Prostate gland (tissue), 2 donors: ENCODE results near the gene STK16.

Experiments used
- POLR2A ChIP-seq: fragments of 450-650 bp; IDR thresholded peaks from one replicate; pipeline ENCODE4 v1.6.1; 2016; ENCODE audit warnings: antibody characterized with exemption, mild to moderate bottlenecking
- POLR2AphosphoS5 ChIP-seq: sonication (generic); formaldehyde crosslinking; IDR thresholded peaks from one replicate; pipeline ENCODE4 v1.6.1; 2017; ENCODE audit warnings: antibody characterized with exemption
- TF ChIP-seq, protein P1 (sequence below), 4 experiments: fragments of 200-600 bp in 2 of 4; fragments of 450-650 bp in 2 of 4; sonication (generic) in 2 of 4; IDR thresholded peaks; 1 replicate in 3 of 4; 2 replicates in 1 of 4; pipeline ENCODE4 v1.5.1; 2016 to 2019; ENCODE audit warnings: antibody characterized with exemption in 4 of 4, mild to moderate bottlenecking in 2 of 4, moderate library complexity in 2 of 4

GRCh38 chr2:219285894-219286425 lies 40.7 kb downstream of the STK16 start:
- TF ChIP-seq, protein P1, sequence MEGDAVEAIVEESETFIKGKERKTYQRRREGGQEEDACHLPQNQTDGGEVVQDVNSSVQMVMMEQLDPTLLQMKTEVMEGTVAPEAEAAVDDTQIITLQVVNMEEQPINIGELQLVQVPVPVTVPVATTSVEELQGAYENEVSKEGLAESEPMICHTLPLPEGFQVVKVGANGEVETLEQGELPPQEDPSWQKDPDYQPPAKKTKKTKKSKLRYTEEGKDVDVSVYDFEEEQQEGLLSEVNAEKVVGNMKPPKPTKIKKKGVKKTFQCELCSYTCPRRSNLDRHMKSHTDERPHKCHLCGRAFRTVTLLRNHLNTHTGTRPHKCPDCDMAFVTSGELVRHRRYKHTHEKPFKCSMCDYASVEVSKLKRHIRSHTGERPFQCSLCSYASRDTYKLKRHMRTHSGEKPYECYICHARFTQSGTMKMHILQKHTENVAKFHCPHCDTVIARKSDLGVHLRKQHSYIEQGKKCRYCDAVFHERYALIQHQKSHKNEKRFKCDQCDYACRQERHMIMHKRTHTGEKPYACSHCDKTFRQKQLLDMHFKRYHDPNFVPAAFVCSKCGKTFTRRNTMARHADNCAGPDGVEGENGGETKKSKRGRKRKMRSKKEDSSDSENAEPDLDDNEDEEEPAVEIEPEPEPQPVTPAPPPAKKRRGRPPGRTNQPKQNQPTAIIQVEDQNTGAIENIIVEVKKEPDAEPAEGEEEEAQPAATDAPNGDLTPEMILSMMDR (IDR thresholded peaks at IDR 0.05): no peak
- TF ChIP-seq POLR2A (no peak), POLR2AphosphoS5 (peak; percentile 45)
